ENCODE measurements around the gene TSC22D2.

DNA sequence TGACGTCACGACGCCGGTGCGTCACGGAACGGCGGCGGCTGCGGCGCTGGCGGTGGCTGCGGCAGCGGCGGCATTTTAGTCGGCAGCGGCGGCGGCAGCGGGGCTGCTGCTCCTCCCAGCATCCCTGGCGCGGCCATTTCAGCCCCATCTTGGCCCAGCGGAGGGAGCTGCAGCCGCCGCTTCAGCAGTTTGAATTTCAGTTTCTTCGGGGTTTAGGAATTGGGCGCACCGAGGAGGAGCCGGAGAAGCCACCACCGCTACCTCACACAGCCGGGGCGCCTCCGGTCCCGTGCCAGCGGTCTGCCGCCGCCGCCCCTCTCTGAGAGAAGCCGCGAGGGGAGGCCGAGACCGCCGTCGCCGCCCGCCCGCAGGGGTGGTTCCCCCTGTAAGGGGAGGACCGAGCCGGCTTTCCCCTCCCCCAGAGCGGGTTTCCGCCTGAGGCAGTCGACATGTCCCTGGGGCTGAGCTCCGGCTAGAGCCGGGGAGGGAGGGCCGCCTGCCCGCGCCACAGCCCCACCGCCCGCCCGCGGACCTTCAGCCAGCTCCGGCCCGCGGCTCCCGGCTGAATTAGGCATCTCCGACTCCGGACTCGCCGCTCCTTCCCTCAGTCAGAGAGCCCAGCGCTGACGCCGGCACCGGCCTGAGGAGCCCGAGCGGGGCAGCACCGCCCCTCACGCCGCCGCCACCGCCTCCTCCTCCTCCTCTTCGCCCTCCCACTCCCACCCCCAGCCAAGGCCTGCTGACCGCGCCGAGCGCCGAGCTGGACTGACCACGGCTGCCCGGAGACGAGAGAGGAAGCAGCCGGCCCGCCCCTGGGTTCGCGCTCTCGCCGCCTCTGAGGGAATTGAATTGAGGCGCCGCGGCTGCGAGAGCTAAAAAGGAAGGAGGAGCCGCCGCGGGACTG is at the start of gene TSC22D2:
- peak in 1 of 2 donors; percentile 97 for TF ChIP-seq POLR2A (IDR thresholded peaks at IDR 0.05)
- TF ChIP-seq, protein P1, sequence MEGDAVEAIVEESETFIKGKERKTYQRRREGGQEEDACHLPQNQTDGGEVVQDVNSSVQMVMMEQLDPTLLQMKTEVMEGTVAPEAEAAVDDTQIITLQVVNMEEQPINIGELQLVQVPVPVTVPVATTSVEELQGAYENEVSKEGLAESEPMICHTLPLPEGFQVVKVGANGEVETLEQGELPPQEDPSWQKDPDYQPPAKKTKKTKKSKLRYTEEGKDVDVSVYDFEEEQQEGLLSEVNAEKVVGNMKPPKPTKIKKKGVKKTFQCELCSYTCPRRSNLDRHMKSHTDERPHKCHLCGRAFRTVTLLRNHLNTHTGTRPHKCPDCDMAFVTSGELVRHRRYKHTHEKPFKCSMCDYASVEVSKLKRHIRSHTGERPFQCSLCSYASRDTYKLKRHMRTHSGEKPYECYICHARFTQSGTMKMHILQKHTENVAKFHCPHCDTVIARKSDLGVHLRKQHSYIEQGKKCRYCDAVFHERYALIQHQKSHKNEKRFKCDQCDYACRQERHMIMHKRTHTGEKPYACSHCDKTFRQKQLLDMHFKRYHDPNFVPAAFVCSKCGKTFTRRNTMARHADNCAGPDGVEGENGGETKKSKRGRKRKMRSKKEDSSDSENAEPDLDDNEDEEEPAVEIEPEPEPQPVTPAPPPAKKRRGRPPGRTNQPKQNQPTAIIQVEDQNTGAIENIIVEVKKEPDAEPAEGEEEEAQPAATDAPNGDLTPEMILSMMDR (IDR thresholded peaks at IDR 0.05) = peak in 1 of 3 donors; percentile 43
